GM21423 (cell line): ENCODE results near the gene DBI.
"Not testable (repeated sequence)": the region's sequence is repeated elsewhere in the genome, so short reads cannot be mapped to it uniquely, and the experiment has no call there.

Experiments used
- ATAC-seq: cut with Tn5 transposase; IDR thresholded peaks from one replicate; pipeline ENCODE4 v1.9.1; 2021; ENCODE audit warnings: mild to moderate bottlenecking, moderate library complexity; ENCODE audit not compliant: unreplicated experiment

DBI gene

DNA sequence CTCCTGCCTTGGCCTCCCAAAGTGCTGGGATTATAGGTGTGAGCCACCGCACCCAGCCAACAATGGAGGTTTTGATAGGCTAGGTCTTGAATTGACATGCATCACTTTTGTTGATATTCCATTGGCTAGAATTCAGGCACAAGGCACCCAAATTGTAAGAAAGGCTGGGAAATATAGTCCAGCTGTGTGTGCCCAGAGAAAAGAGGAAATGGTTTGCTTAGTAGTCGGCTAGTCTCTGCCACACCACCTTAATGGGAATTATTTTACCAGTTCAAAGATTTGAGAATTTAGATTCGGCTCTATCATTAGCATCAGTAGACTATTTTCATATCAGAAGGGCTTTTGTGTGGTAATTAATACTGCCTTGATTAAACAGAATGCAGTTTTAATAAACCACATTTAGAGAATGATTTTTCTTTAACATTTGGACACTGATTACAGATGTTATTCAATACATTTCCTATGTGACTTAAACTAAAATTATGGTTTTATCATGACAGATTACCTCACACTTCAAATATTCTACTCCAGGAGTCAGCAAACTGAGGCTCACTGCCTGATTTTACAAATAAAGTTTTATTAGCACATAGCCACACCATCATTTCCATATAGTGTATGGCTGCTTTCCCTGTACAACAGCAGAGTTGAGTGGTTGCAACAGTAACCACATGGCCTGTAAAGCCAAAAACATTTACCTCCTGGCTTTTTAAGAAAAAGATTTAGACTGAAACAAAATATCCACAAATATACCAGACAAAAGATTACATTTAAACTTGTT is 27.4 kb downstream of the DBI start:
- ATAC-seq: no peak

- ATAC-seq: no peak
Measured at GRCh38 chr2:119397196-119397595, 30.4 kb downstream of the DBI start.

DNA sequence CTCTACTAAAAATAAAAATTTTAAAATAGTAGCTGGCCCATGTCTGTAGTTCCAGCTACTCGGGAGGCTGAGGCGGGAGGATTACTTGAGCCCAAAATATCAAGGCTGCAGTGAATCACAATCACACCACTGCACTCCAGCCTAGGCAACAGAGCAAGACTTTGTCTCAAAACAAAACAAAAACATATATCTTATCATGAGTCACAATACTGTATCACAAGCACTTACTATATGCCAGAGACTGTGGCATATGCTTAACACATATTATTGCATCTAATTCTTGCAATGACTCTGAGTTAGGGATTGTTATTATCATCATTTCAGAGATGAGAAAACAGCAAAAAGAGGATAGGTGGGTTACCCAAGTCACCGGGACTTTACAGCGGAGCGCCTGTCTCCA is 35.3 kb downstream of the DBI start:
- no peak for ATAC-seq

- ATAC-seq: no peak
Measured at GRCh38 chr2:119402645-119403560, 36.1 kb downstream of the DBI start.

DNA sequence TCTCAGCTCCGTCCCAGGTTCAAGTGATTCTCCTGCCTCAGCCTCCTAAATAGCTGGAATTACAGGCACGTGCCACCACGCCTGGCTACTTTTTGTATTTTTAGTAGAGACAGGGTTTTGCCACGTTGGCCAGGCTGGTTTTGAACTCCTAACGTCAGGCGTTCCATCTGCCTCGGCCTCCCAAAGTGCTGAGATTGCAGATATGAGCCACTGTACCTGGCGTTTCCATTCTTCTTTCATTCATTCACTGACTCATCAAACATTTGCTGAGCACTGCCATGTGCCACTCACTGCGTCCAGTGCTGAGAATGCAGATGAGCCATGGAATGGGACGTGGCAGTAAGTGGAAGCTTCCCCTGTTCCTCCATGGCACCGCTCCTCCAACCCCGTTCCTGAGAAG is 36.8 kb downstream of the DBI start:
- not testable (repeated sequence) for ATAC-seq

GRCh38 chr2:119405151-119405550 is 38.4 kb downstream of the DBI start:
- no peak for ATAC-seq

- no peak for ATAC-seq
Measured at GRCh38 chr2:119407430-119408220, 40.8 kb downstream of the DBI start.

GRCh38 chr2:119408221-119408619 is 41.4 kb downstream of the DBI start:
- ATAC-seq: no peak

- no peak for ATAC-seq
Measured at GRCh38 chr2:119409506-119409905, 42.7 kb downstream of the DBI start.

DNA sequence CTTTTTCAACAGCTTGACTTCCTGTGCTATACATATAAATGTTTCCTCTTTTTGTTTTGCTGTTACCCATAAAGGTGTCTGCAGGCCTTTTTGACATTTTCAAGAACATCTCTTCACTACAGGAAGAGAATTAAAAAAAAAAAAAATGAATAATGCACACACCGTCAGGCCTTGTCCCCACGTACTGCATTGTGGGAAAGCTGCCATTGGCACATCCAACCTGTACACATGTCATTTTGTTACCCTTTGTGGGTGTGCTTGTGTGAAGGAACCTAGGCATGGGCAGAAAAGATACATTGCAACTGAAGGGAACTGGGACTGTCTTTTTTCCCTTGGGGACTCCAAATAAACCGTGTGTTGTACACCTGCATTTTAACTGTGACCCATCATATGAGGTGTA is 48.1 kb downstream of the DBI start:
- ATAC-seq: no peak

GRCh38 chr2:119415630-119416029 is 48.9 kb downstream of the DBI start:
- no peak for ATAC-seq

DNA sequence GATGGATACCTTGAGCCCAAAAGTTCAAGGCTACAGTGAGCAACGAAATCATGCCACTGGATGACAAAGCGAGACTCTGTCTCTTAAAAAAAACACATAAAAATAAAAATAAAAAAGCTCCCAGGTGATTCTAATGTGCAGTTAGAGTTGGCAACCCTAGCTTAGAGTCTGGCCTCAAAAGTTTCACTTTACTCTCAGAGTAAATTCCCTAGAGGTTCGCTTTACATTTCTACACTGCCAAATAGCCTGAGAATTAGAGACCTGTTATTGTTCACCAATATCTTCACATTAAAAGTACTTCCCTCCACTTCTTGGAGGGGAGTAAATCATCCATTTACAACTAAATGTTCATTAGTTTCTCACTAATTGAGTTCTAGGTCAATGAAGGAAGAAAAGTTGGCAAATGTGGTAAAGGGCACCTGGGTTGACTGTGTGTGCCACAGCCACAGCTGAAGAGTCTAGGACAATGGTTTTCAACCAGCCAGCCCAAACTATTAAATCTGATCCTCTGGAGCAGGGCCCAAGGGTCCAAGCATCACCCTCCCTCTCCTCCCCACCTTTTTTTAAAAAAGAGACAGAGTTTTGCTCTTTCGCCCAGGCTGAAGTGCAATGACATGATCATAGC is 49.6 kb downstream of the DBI start:
- ATAC-seq: no peak

- ATAC-seq: no peak
Measured at GRCh38 chr2:119417908-119418307, 51.1 kb downstream of the DBI start.

- no peak for ATAC-seq
Measured at GRCh38 chr2:119419065-119419464, 52.3 kb downstream of the DBI start.

- ATAC-seq: no peak
Measured at GRCh38 chr2:119419803-119420508, 53.2 kb downstream of the DBI start.

DNA sequence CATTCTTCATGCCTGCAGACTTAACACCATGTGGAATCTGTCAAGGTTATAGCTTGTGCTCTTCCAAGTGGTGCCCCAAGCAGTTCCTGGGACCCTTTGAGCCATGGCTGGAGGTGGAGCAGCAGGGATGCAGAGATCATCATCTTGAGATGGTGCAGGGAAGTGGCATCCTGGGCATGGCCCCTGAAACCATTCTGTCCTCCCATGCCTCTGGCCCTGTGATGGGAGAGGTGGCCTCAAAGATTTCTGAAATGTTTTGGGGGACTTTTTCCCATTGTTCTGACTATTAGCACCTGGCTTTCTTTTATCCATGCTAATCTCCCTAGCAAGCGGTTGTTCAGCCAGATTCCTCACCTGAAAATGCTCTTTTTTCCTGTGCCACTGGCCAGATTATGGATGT is 54.5 kb downstream of the DBI start:
- no peak for ATAC-seq

- no peak for ATAC-seq
Measured at GRCh38 chr2:119421741-119422140, 55.0 kb downstream of the DBI start.
